HS-5 (cell line): ENCODE measurements around the gene CLSTN2.
A peak's percentile ranks its signal among the peaks of the same experiment; 100 is the strongest.

Experiments
- DNase-seq: peaks from one replicate; pipeline ENCODE4 v3.0.0-alpha.2; 2012; ENCODE audit warnings: low read depth

CLSTN2 gene

GRCh38 chr3:140505213-140505612, 570.2 kb downstream of the CLSTN2 start:
- no peak for DNase-seq

- DNase-seq, result no peak
These were observed 570.9 kb downstream of the CLSTN2 start for GRCh38 chr3:140505876-140506275.

DNA sequence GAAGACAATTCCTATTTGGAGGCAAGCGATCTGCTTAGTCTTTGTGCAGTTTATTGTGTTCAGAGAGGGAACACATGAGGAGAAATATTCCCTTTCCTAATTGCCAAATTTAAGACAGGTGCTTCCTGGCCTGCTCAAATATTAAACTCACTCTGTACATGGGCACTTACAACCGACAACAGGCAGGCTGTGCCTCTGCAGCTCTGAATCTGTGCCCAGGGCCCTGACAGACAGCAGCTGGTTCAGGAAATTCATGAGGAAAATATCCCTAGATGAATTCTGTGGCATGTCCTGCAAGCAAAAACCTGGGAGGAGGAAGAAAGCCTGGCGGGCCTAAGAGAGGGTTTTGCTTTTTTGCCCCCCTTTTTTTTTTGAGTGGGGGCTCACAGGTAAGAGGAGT, 573.6 kb downstream of the CLSTN2 start:
- DNase-seq, result no peak

DNA sequence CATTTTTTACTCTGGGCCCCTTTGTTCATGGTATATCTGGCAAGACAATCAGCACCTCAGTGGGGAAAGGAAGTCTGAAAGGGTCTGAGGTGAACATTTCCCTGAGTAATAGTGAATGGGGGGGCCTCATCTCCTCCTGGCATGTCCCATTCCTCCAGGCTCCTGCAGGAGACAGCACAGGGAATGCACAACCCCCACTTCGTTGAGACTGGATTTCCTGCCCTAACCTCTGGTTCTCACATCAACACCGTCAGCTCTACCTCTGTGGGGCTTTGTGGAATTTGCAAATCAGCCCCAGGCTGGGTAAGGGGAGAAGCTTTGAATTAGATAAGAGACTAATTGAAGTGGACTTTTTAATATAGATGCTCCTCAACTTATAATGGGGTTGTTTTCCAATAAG, 574.5 kb downstream of the CLSTN2 start:
- DNase-seq, result no peak

- no peak for DNase-seq
These were observed 575.4 kb downstream of the CLSTN2 start for GRCh38 chr3:140510303-140510861.

DNA sequence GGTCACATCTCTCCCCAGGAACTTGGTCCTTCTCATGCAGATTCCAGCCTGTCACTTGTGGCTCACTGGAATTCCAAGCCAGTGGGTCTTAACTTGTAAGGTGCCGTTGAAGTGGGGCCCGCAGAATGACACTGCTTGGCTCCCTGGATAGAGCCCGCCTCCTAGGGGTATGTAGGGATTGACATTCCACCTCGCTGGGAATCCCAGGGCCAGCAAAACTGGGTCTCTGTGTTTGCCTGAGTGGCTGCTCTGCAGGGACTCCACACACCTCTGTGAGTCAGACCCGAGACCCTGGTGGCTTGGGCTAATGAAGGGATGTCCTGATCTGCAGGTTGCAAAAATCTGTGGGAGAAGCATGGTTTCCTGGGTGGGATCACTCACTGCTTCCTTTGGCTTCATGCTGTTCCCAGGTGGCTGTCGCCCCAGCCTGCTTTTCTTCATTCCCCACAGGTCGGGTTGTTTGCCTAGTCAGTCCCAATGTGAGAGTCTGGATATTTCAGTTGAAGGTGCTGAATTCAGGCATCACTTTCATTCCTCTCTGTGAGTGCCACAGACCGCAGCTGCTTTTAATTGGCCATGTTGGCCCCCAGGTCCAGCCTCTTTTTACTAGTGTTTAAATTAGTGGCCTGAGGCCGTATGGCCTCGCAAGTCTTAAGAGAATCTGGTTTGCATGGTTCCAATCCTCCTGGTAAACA, 586.9 kb downstream of the CLSTN2 start:
- DNase-seq, result no peak

DNA sequence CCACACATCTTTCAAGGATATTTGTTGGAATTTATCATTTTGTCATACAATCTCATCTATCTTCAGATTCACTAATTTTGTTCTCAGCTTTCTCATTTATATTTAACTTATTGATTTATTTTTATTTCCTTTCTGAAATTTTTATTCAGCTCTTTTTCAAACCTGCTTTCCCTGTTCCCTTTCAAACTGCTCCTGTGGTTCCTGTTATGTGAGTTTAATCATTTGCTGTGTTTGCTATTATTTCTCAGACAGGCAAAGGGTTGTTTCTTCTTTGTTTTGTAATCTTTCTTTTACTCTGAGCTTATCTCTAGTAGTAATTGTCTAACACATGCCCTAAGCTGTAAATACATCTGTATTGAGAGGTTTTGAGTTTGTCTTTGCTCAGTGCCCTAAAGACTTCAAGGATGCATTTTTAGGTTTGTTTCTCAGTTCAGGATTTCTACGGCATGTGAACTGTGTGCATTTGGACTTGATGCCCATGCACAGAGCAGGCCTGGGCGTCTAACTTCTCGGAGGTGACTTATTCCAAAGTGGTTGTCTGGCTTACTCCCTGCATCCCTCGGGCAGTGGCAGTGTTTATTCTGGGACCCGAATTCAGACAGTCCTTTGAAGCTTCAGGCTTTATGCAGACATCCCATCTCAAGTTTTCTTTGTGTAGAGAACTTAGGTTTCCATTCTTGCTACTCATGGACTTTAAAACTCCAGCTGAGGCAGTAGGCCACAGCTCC, 587.8 kb downstream of the CLSTN2 start:
- DNase-seq, result no peak

GRCh38 chr3:140523600-140523999, 588.6 kb downstream of the CLSTN2 start:
- no peak for DNase-seq

DNA sequence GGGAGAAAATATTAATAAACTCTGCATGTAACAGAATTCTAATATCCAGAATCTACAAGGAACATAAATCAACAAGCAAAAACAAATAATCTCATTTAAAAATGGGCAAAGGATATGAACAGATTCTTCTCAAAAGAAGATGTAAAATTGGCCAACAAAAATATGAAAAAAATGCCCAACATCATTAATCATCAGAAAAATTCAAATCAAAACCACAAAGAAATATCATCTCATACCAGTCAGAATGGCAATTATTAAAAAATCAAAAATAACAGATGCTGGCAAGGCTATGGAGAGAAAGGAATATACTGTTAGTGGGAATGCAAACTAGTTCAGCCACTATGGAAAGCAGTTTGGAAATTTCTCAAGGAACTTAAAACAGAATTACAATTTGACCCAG, 592.2 kb downstream of the CLSTN2 start:
- no peak for DNase-seq

DNA sequence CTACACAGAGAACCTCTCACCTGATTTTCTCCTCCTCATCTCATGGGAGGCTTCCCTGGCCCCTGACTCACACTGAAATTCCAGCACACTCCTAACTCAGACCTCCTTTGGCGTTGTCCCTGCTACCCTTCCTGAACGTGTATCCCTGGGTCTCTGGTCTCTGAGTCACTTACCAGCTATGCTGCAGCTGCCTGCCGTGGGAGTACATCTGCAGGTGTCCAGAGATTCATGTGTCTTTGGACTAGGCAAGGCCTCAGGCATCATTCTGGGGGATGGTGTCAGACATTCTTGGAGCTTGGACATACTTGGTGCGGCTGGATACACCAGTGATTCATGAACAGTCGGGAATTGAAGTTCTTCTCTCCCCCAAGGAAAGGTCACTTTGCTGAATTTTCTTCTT, 594.1 kb downstream of the CLSTN2 start:
- DNase-seq, result peak; percentile 13

DNA sequence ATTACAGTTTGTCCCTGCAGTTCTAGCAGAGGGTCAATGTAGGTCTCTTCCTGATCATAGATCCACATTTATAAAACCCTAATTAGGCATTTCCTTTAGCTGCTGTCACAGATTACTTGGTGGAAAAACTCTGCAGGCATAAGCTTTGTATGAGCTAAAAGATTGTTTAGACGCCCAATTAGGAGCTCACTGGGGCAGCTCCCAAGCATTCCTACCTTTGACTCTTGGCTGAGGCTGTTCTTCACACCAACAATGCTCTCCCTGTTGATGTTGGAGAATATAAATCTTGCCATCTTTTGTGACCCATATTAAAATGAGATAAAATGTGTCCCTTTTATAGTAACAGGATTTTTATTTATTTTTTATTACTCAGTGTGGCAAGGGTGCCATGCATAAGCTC, 594.6 kb downstream of the CLSTN2 start:
- no peak for DNase-seq

- DNase-seq, result no peak
These were observed 595.1 kb downstream of the CLSTN2 start for GRCh38 chr3:140530131-140530530.

DNA sequence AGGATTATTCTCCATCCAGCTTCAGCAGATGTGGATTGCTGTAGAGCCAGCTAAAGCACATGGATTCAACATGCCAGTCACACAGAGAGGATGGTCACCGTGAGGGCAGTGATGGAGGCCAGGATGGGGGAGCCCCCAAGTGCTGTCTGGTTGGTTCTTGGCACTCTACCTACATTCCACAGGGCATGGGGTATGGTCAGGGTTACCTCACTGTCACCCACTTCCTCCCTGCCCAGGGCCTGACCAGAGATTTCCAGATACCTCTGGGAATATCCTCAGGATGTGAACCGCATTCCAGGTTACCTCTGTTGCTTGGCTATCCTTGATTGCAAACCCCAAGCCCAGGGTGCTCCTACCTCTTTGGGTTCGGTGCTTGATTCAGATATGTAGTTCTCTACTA, 595.6 kb downstream of the CLSTN2 start:
- no peak for DNase-seq

DNA sequence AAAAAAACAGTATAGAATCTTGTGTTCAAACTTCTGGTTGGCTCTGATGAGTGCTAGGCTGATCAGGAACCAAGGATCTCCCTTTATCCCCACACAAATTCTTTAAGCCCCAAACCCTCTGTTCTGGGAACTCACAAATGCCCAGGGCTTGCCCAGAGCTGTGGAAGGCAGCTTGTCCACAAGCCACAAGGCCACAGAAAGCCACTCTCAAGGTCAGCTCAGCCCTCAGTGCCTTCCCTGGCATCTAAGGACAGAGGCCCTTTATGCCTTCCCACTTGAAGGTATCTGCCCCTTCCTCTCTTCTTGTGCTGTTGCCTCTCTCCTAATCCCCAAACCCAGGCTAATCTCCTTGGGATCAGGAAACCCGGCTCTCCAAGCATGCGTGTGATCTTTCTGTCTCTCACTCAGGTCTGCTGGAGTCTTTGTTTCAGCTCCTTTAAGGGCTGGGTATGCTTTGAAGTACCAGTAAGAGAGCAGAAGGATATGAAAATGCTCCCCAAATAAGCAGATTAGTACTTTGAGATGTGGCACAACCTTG, 597.9 kb downstream of the CLSTN2 start:
- no peak for DNase-seq

- no peak for DNase-seq
These were observed 602.1 kb downstream of the CLSTN2 start for GRCh38 chr3:140536926-140537726.

DNA sequence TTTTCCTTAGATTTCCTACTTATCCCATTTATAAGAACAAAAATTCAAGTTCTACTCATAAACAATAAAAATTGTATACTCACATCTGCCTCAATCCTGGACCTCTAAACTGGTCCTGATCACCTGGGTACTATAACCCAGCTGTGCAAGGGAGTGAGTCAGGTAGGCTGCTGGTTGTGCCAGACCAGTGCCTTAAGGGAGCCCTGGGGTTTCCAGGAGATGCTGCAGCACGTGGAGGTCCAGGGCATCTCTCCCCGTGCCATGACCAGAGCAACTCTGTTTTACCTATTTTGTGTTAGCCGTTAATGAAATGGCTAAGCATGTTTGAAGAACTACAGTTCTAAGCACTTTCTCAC, 602.7 kb downstream of the CLSTN2 start:
- no peak for DNase-seq

- DNase-seq, result no peak
These were observed 605.3 kb downstream of the CLSTN2 start for GRCh38 chr3:140540262-140540661.

DNA sequence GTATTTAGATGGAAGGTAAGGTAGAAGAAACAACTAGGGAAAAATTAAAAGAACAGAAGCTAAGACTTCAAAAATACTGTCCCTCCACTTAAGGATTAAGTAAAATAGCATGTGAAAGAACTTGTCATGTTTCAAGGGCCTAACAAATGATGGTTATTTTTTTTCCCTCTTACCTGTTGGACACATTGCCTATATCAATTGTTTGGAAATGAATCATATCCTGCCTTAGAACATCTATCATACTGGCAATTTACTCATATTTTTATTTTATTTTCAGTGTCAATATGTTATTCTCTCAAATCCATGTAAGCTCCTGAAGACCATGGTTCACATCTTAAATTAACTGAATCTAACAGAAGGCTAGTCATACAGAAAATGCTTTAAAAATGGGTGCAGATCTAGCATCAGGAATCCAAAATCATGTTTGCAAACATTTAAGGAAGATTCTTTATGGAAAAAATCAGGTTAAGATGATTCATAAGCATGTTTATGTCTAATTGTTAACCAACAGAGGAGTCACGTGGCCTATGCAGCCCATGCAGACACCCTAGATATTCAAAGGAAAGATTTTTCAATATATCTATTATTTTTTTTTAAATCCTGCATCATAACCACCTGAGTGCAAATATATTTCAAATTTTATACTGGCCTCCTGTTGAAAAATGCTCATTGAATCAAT, 607.1 kb downstream of the CLSTN2 start:
- DNase-seq, result no peak

DNA sequence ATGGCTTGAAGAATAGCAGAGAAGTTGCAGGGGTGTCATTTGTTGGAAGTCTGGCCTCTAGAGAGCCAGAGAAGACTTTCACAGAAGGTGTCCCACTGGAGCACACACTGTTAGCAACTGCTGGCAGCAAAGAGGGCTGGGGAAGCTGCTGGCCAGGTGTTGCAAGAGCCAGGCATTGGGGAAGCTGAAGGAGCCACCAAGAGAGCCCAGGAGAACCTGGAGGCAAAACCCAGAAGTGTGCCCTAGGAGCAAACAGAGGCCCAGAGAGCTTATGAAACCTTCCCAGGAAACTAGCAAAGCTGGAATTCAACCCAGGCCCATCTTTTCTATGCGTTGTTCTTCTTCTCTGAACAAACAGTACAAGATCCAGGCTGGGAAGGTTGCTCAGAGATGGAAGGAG, 610.2 kb downstream of the CLSTN2 start:
- no peak for DNase-seq

DNA sequence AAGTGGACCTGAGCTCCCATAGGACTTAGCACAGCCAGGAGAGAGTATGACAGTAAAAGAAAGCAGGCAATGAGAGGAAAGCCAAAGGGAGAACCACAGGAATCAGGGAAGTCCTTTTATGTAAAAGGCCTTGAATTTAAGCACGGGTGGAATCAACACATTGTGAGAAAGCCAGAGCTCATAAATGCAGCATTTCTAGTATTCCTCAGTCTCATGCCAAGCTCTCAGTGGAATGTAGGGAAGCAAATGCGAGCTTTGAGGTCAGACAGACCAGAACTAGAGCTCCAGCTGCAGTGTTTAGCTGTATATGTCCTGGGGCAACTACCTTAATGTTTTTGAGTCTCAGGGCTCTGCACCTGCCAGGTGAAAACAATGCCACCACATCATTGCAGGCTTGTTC, 610.8 kb downstream of the CLSTN2 start:
- DNase-seq, result no peak

- DNase-seq, result no peak
These were observed 611.7 kb downstream of the CLSTN2 start for GRCh38 chr3:140546649-140547048.

DNA sequence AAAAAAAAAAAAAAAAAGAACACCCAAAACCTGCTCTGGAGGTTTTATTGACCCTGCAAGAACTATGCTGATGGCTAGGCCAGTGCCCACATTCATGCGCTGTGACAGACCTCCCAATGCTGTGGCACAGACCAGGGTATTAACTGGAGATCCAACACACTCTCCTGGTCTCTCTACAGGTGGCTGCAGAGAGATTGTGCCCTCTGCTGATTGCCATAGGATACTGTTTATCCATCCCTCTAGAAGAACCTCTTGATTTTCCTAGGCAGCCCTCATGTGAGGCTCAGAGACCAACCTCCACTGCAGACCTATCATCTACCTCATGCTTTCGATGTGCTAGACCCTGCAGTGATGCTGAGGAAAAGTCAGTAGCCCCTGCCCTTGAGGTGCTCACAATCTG, 617.4 kb downstream of the CLSTN2 start:
- DNase-seq, result no peak
